ENCODE data around the gene GPR26. TPM values are rescaled to one million over a fixed set of nuclear protein-coding genes. Genes with fewer than 3 reads are reported as not detected.

The GPR26 gene
- not detected in 2 replicates for total RNA-seq
- not detected for polyA plus RNA-seq (2012)

- no peak for DNase-seq (ENCODE audit: low read depth)
These were observed at the start of gene GPR26 for GRCh38 chr10:123666318-123667236. GPR26 (plus strand) TSS chr10:123666355; CDS start chr10:123666408, 53 bp downstream.

- DNase-seq (ENCODE audit: low read depth) = no peak
These were observed 47.9 kb upstream of the GPR26 start for GRCh38 chr10:123618224-123618623.

- no peak for DNase-seq (ENCODE audit: low read depth)
These were observed 46.9 kb upstream of the GPR26 start for GRCh38 chr10:123619067-123619855.

- DNase-seq (ENCODE audit: low read depth) = no peak
These were observed 45.5 kb upstream of the GPR26 start for GRCh38 chr10:123620621-123621020.

GRCh38 chr10:123621492-123621891 is 44.7 kb upstream of the GPR26 start:
- no peak for DNase-seq (ENCODE audit: low read depth)

- DNase-seq (ENCODE audit: low read depth) = no peak
These were observed 44.2 kb upstream of the GPR26 start for GRCh38 chr10:123621916-123622315.

- DNase-seq (ENCODE audit: low read depth) = peak; percentile 3
These were observed 43.8 kb upstream of the GPR26 start for GRCh38 chr10:123622381-123622780.

- DNase-seq (ENCODE audit: low read depth) = no peak
These were observed 42.1 kb upstream of the GPR26 start for GRCh38 chr10:123624086-123624485.

- no peak for DNase-seq (ENCODE audit: low read depth)
These were observed 33.0 kb upstream of the GPR26 start for GRCh38 chr10:123633106-123633505.

GRCh38 chr10:123633636-123634035 is 32.5 kb upstream of the GPR26 start:
- no peak for DNase-seq (ENCODE audit: low read depth)

GRCh38 chr10:123634221-123634620 is 31.9 kb upstream of the GPR26 start:
- no peak for DNase-seq (ENCODE audit: low read depth)

GRCh38 chr10:123635131-123635530 is 31.0 kb upstream of the GPR26 start:
- no peak for DNase-seq (ENCODE audit: low read depth)

- no peak for DNase-seq (ENCODE audit: low read depth)
These were observed 30.4 kb upstream of the GPR26 start for GRCh38 chr10:123635745-123636144.

GRCh38 chr10:123636598-123637325 is 29.4 kb upstream of the GPR26 start:
- DNase-seq (ENCODE audit: low read depth) = no peak

GRCh38 chr10:123637326-123637880 is 28.8 kb upstream of the GPR26 start:
- no peak for DNase-seq (ENCODE audit: low read depth)

GRCh38 chr10:123639131-123639530 is 27.0 kb upstream of the GPR26 start:
- DNase-seq (ENCODE audit: low read depth) = no peak

- no peak for DNase-seq (ENCODE audit: low read depth)
These were observed 26.1 kb upstream of the GPR26 start for GRCh38 chr10:123640016-123640535.

GRCh38 chr10:123642293-123642692 is 23.9 kb upstream of the GPR26 start:
- DNase-seq (ENCODE audit: low read depth) = no peak

GRCh38 chr10:123642697-123643096 is 23.5 kb upstream of the GPR26 start:
- no peak for DNase-seq (ENCODE audit: low read depth)

- DNase-seq (ENCODE audit: low read depth) = no peak
These were observed 22.8 kb upstream of the GPR26 start for GRCh38 chr10:123643315-123643714.

- no peak for DNase-seq (ENCODE audit: low read depth)
These were observed 21.1 kb upstream of the GPR26 start for GRCh38 chr10:123645016-123645415.
